ENCODE measurements around the gene RNF225. TPM values are rescaled to one million over a fixed set of nuclear protein-coding genes. Genes with fewer than 3 reads are reported as not detected.
"Not testable (repeated sequence)": the region's sequence is repeated elsewhere in the genome, so short reads cannot be mapped to it uniquely, and the experiment has no call there.

Gene RNF225
- total and polyA plus RNA-seq, 2 experiments from 2014 or later, result not detected

GRCh38 chr19:58368561-58369360 is 26.7 kb upstream of the RNF225 start:
- TF ChIP-seq EZH2 (IDR thresholded peaks at IDR 0.05; ENCODE audit: borderline replicate concordance) (no peak), EZH2phosphoT487 (IDR thresholded peaks at IDR 0.05; ENCODE audit: low read depth, severe bottlenecking, unreplicated experiment) (no peak)
- TF ChIP-seq, protein P1, sequence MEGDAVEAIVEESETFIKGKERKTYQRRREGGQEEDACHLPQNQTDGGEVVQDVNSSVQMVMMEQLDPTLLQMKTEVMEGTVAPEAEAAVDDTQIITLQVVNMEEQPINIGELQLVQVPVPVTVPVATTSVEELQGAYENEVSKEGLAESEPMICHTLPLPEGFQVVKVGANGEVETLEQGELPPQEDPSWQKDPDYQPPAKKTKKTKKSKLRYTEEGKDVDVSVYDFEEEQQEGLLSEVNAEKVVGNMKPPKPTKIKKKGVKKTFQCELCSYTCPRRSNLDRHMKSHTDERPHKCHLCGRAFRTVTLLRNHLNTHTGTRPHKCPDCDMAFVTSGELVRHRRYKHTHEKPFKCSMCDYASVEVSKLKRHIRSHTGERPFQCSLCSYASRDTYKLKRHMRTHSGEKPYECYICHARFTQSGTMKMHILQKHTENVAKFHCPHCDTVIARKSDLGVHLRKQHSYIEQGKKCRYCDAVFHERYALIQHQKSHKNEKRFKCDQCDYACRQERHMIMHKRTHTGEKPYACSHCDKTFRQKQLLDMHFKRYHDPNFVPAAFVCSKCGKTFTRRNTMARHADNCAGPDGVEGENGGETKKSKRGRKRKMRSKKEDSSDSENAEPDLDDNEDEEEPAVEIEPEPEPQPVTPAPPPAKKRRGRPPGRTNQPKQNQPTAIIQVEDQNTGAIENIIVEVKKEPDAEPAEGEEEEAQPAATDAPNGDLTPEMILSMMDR (IDR thresholded peaks at IDR 0.05; ENCODE audit: poor library complexity), result no peak
- no peak for DNase-seq (ENCODE audit: low spot score)
- Histone ChIP-seq H3K27ac (no peak overlapping the region), H4K20me1 (ENCODE audit: insufficient read depth, poor library complexity, severe bottlenecking) (no peaks in the 10 kb centered on the region), H3K9me2 (replicated peaks; ENCODE audit: insufficient read depth) (no peaks in the 10 kb centered on the region), H3K4me2 (no peak overlapping the region), H3K4me3 (no peak overlapping the region), H3K4me1 (ENCODE audit: insufficient read depth) (no peaks in the 10 kb centered on the region), H3K79me2 (no peaks in the 10 kb centered on the region), H3K36me3 (replicated peaks; ENCODE audit: insufficient read depth, low read depth) (no peaks in the 10 kb centered on the region), H3K27me3 (no peaks in the 10 kb centered on the region), H3K9me3 (ENCODE audit: low read depth) (no peaks in the 10 kb centered on the region), H2AFZ (no peak overlapping the region)
- WGBS (ENCODE audit: low lambda C conversion rate, missing lambda C conversion rate), result 97% methylated on average over 47 of the region's 68 CpGs

GRCh38 chr19:58372311-58373133 is 22.9 kb upstream of the RNF225 start:
- no peak overlapping the region for H2AFZ ChIP-seq
- H3K4me3 ChIP-seq, result no peak overlapping the region
- no peaks in the 10 kb centered on the region for H3K79me2 ChIP-seq
- DNase-seq (ENCODE audit: low spot score), result no peak
- H3K9me3 ChIP-seq (ENCODE audit: low read depth), result no peaks in the 10 kb centered on the region
- 76% methylated on average over 15 of the region's 15 CpGs for WGBS (ENCODE audit: low lambda C conversion rate, missing lambda C conversion rate)
- H3K36me3 ChIP-seq (replicated peaks; ENCODE audit: insufficient read depth, low read depth), result no peaks in the 10 kb centered on the region
- H3K9me2 ChIP-seq (replicated peaks; ENCODE audit: insufficient read depth), result no peaks in the 10 kb centered on the region
- H3K27me3 ChIP-seq, result no peaks in the 10 kb centered on the region
- no peak overlapping the region for H3K27ac ChIP-seq
- H3K4me1 ChIP-seq (ENCODE audit: insufficient read depth), result no peaks in the 10 kb centered on the region
- TF ChIP-seq EZH2phosphoT487 (IDR thresholded peaks at IDR 0.05; ENCODE audit: low read depth, severe bottlenecking, unreplicated experiment), result no peak
- TF ChIP-seq, protein P1 (IDR thresholded peaks at IDR 0.05; ENCODE audit: poor library complexity), result no peak
- no peak for TF ChIP-seq EZH2 (IDR thresholded peaks at IDR 0.05; ENCODE audit: borderline replicate concordance)
- no peak overlapping the region for H3K4me2 ChIP-seq
- no peaks in the 10 kb centered on the region for H4K20me1 ChIP-seq (ENCODE audit: insufficient read depth, poor library complexity, severe bottlenecking)

DNA sequence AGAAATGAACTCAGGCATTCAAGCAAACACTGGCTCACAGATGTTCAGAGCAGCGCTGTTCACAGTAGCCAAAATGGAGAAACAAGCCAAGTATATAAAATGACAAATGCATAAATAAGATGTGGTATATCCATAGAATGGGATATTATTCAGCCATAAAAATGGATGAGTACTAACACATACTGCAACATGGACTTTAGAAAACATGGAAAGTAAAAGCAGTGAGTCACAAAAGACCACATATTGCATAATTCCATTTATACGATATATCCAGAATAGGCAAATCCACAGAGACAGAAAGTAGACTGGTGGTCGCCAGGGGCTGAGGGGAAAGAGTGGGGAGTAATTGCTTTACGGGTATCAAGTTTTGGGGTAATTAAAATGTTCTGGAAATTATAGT is 21.3 kb upstream of the RNF225 start:
- Histone ChIP-seq H3K36me3 (replicated peaks; ENCODE audit: insufficient read depth, low read depth) (no peaks in the 10 kb centered on the region), H3K4me1 (ENCODE audit: insufficient read depth) (no peaks in the 10 kb centered on the region), H3K27me3 (no peaks in the 10 kb centered on the region), H3K9me3 (ENCODE audit: low read depth) (no peaks in the 10 kb centered on the region), H3K4me3 (no peak overlapping the region), H3K79me2 (peaks cover under 1% of the 10 kb centered on the region), H3K9me2 (replicated peaks; ENCODE audit: insufficient read depth) (no peaks in the 10 kb centered on the region), H4K20me1 (ENCODE audit: insufficient read depth, poor library complexity, severe bottlenecking) (no peaks in the 10 kb centered on the region), H3K27ac (no peak overlapping the region), H2AFZ (no peak overlapping the region), H3K4me2 (no peak overlapping the region)
- DNase-seq (ENCODE audit: low spot score), result no peak
- TF ChIP-seq, protein P1 (IDR thresholded peaks at IDR 0.05; ENCODE audit: poor library complexity), result no peak
- no peak for TF ChIP-seq EZH2phosphoT487 (IDR thresholded peaks at IDR 0.05; ENCODE audit: low read depth, severe bottlenecking, unreplicated experiment)
- WGBS (ENCODE audit: low lambda C conversion rate, missing lambda C conversion rate), result 97% methylated on average over 4 of the region's 4 CpGs

GRCh38 chr19:58376724-58377123 is 18.7 kb upstream of the RNF225 start:
- H4K20me1 ChIP-seq (ENCODE audit: insufficient read depth, poor library complexity, severe bottlenecking); H3K9me3 ChIP-seq (ENCODE audit: low read depth); H3K36me3 ChIP-seq (replicated peaks; ENCODE audit: insufficient read depth, low read depth); H3K79me2 ChIP-seq; H3K4me3 ChIP-seq; H2AFZ ChIP-seq; H3K4me2 ChIP-seq; H3K27me3 ChIP-seq; H3K27ac ChIP-seq; H3K9me2 ChIP-seq (replicated peaks; ENCODE audit: insufficient read depth); DNase-seq (ENCODE audit: low spot score): not testable (repeated sequence)
- peaks cover 12% of the 10 kb centered on the region for H3K4me1 ChIP-seq (ENCODE audit: insufficient read depth)
- 88% methylated on average over 7 of the region's 7 CpGs for WGBS (ENCODE audit: low lambda C conversion rate, missing lambda C conversion rate)

All from hepatocyte (in vitro differentiated cells).